SK-N-SH (cell line): ENCODE data around the gene LCN15. TPM values are rescaled to one million over a fixed set of nuclear protein-coding genes. Genes with fewer than 3 reads are reported as not detected.

Experiments
- CTCF ChIA-PET: fragments of 300-600, 350-600 bp; formaldehyde crosslinking; extraction: SDS; loops from one replicate; lab custom pipeline; 2021; lab: Yijun Ruan, JAX
- POLR2A ChIA-PET: fragments of 350-600 bp; sonication (Branson Sonifier 250); formaldehyde crosslinking; extraction: SDS; loops from one replicate; lab custom pipeline; 2020; ENCODE audit warnings: antibody characterized with exemption, inconsistent platforms; lab: Yijun Ruan, JAX
- DNase-seq: peaks from one replicate; pipeline ENCODE4 v3.0.0; 2012
- H2AFZ ChIP-seq: fragments of 200-600 bp; sonication (generic); 2 replicates; pipeline ENCODE4 v1.8.1; 2016; ENCODE audit warnings: antibody characterized with exemption, mild to moderate bottlenecking, low read depth
- H3F3A ChIP-seq: fragments of 200-600 bp; sonication (generic); replicated peaks from 2 replicates; pipeline ENCODE3; 2016; ENCODE audit warnings: antibody characterized with exemption, mild to moderate bottlenecking; ENCODE audit not compliant: insufficient read depth
- H3K27ac ChIP-seq, 2 experiments: fragments of 200-500 bp in 1 of 2; fragments of 200-600 bp in 1 of 2; sonication (Bioruptor generic) in 1 of 2; sonication (generic), shearing (Covaris generic) in 1 of 2; 2 replicates each; pipeline versions ENCODE4 v1.5.1 to v1.6.1; 2014 to 2016; ENCODE audit warnings: low read depth in 2 of 2, inconsistent platforms in 1 of 2, low read length in 1 of 2, mild to moderate bottlenecking in 1 of 2, mixed read lengths in 1 of 2
- H3K27me3 ChIP-seq: fragments of 200-600 bp; sonication (generic), shearing (Covaris generic); 2 replicates; pipeline ENCODE4 v1.6.1; 2016; ENCODE audit warnings: mixed run types; ENCODE audit not compliant: insufficient read depth
- H3K36me3 ChIP-seq, 2 experiments: fragments of 200-500 bp in 1 of 2; fragments of 200-600 bp in 1 of 2; sonication (Bioruptor generic) in 1 of 2; sonication (generic) in 1 of 2; replicated peaks in 1 of 2; 2 replicates each; pipeline versions ENCODE3 to v1.5.1; 2014 to 2016; ENCODE audit warnings: low read length in 1 of 2, mild to moderate bottlenecking in 1 of 2; ENCODE audit not compliant: insufficient read depth in 2 of 2, control insufficient read depth in 1 of 2
- H3K4me1 ChIP-seq, 2 experiments: fragments of 200-500 bp in 1 of 2; fragments of 200-600 bp in 1 of 2; sonication (Bioruptor generic) in 1 of 2; sonication (generic), shearing (Covaris generic) in 1 of 2; 2 replicates each; pipeline versions ENCODE4 v1.5.1 to v1.6.1; 2014 to 2016; ENCODE audit warnings: low read depth in 1 of 2, low read length in 1 of 2, mixed run types in 1 of 2; ENCODE audit not compliant: insufficient read depth in 2 of 2, control insufficient read depth in 1 of 2
- H3K4me2 ChIP-seq: fragments of 200-600 bp; sonication (generic), shearing (Covaris generic); 2 replicates; pipeline ENCODE4 v1.6.1; 2017; ENCODE audit warnings: mixed run types
- H3K4me3 ChIP-seq, 2 experiments: fragments of 200-500 bp in 1 of 2; fragments of 200-600 bp in 1 of 2; sonication (Bioruptor generic) in 1 of 2; sonication (generic), shearing (Covaris generic) in 1 of 2; 2 replicates each; pipeline versions ENCODE4 v1.5.1 to v1.8.1; 2014 to 2016; ENCODE audit warnings: low read depth in 2 of 2, inconsistent platforms in 1 of 2, low read length in 1 of 2, mild to moderate bottlenecking in 1 of 2, mixed read lengths in 1 of 2, moderate library complexity in 1 of 2
- H3K79me2 ChIP-seq: fragments of 200-600 bp; sonication (generic); 2 replicates; pipeline ENCODE4 v1.8.1; 2017; ENCODE audit warnings: mild to moderate bottlenecking; ENCODE audit not compliant: insufficient read depth
- H3K9ac ChIP-seq: fragments of 200-600 bp; sonication (generic); 2 replicates; pipeline ENCODE4 v1.6.1; 2017; ENCODE audit warnings: mixed run types
- H3K9me2 ChIP-seq: fragments of 200-600 bp; sonication (generic); 2 replicates; pipeline ENCODE4 v1.6.1; 2017; ENCODE audit warnings: mixed run types
- H3K9me3 ChIP-seq: fragments of 200-600 bp; sonication (generic); 2 replicates; pipeline ENCODE4 v1.6.1; 2017; ENCODE audit warnings: mixed run types, mild to moderate bottlenecking, moderate library complexity
- H4K20me1 ChIP-seq: fragments of 200-600 bp; sonication (generic); 2 replicates; pipeline ENCODE4 v1.6.1; 2017; ENCODE audit warnings: mild to moderate bottlenecking, mixed run types; ENCODE audit not compliant: insufficient read depth
- ELF1 ChIP-seq: IDR thresholded peaks from 2 replicates; pipeline ENCODE4 v1.4.0; 2012
- FOSL2 ChIP-seq: IDR thresholded peaks from 2 replicates; pipeline ENCODE4 v1.4.0; 2012; ENCODE audit warnings: low read depth, mild to moderate bottlenecking, moderate library complexity, borderline replicate concordance
- FOXJ3 ChIP-seq: sonication (generic); formaldehyde crosslinking; IDR thresholded peaks from 2 replicates; pipeline ENCODE4 v1.5.1; 2020; ENCODE audit warnings: mild to moderate bottlenecking, missing genetic modification reagents
- FOXM1 ChIP-seq: IDR thresholded peaks from 2 replicates; pipeline ENCODE4 v1.4.0; 2012; ENCODE audit warnings: low read depth, mild to moderate bottlenecking
- GABPA ChIP-seq: IDR thresholded peaks from 2 replicates; pipeline ENCODE4 v1.4.0; 2012; ENCODE audit warnings: low read depth, mild to moderate bottlenecking
- GATA2 ChIP-seq: sonication (generic); formaldehyde crosslinking; IDR thresholded peaks from 2 replicates; pipeline ENCODE4 v1.5.0; 2020; ENCODE audit warnings: mild to moderate bottlenecking, missing genetic modification reagents
- MXI1 ChIP-seq: IDR thresholded peaks from 2 replicates; pipeline ENCODE4 v1.6.1; 2012; ENCODE audit warnings: mild to moderate bottlenecking, low read depth, low read length, improper control_type of control experiment
- NFIC ChIP-seq: IDR thresholded peaks from 2 replicates; pipeline ENCODE4 v1.4.0; 2012; ENCODE audit warnings: borderline replicate concordance
- POLR2AphosphoS5 ChIP-seq: IDR thresholded peaks from 2 replicates; pipeline ENCODE4 v1.6.1; 2012; ENCODE audit warnings: low read depth, low read length
- RFX5 ChIP-seq: IDR thresholded peaks from 2 replicates; pipeline ENCODE4 v1.6.1; 2012; ENCODE audit warnings: mild to moderate bottlenecking, improper control_type of control experiment, low read length
- RXRA ChIP-seq: IDR thresholded peaks from 2 replicates; pipeline ENCODE4 v1.4.0; 2012; ENCODE audit warnings: low read depth, mild to moderate bottlenecking, borderline replicate concordance
- SIN3A ChIP-seq: IDR thresholded peaks from 2 replicates; pipeline ENCODE4 v1.6.1; 2012; ENCODE audit warnings: low read depth, mild to moderate bottlenecking, low read length, moderate library complexity, borderline replicate concordance
- SMC3 ChIP-seq: IDR thresholded peaks from 2 replicates; pipeline ENCODE4 v1.6.1; 2012; ENCODE audit warnings: low read depth, low read length, improper control_type of control experiment
- YY1 ChIP-seq: IDR thresholded peaks from 2 replicates; pipeline ENCODE4 v1.4.0; 2012; ENCODE audit warnings: low read depth, mild to moderate bottlenecking
- WGBS: methylation state at CpG from one replicate; pipeline ENCODE4 v1.1.6; 2017; ENCODE audit warnings: low lambda C conversion rate; 5-methylcytosine and 5-hydroxymethylcytosine counted together
- polyA plus RNA-seq, 3 experiments: library from polyadenylated mRNA; depleted of rRNA; stranded (reverse); fragments of >200 nt; gene quantifications; 2 replicates each; pipeline ENCODE4 v1.2.3, GENCODE V29; 2012
- TF ChIP-seq, protein P1 (sequence below): fragments of 150-350 bp; IDR thresholded peaks from 2 replicates; pipeline ENCODE4 v1.6.1; 2017; ENCODE audit warnings: antibody characterized with exemption, low read length, low read depth, borderline replicate concordance
- TF ChIP-seq, protein P2 (sequence below): IDR thresholded peaks from 2 replicates; pipeline ENCODE4; 2012
- TF ChIP-seq, protein P3 (sequence below): fragments of 200-600 bp; sonication (generic); IDR thresholded peaks from 2 replicates; pipeline ENCODE4 v1.6.1; 2017; ENCODE audit warnings: antibody characterized with exemption, mild to moderate bottlenecking, moderate library complexity
- TF ChIP-seq, protein P4 (sequence below): IDR thresholded peaks from 2 replicates; pipeline ENCODE4 v1.6.1; 2012; ENCODE audit warnings: mild to moderate bottlenecking, low read depth, low read length, moderate library complexity

LCN15 gene
- polyA plus RNA-seq, 1 of the 3 experiments (the other 2 are of a cell fraction): 0.08 TPM

DNA sequence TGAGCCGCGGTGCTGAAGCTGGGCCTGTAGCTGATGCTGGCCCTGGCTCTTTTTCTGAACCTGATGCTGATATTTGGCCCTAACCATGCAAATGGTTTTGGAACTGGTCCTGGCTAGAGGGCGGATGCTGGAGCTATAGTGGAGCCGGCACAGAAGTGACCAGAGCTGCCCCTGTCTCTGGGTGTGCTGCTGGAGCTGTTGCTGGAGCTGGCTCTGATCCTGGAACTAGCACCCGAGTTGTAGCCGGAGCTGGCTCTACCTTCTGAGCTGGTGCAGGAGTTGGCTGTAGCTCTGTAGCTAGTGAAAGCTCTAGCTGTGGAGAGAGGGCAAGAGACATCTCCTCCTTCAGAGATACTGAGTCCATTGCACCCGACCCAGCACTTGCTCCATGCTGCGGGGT lies 34.4 kb downstream of the LCN15 start:
- no peak overlapping the region for H3K27ac ChIP-seq

DNA sequence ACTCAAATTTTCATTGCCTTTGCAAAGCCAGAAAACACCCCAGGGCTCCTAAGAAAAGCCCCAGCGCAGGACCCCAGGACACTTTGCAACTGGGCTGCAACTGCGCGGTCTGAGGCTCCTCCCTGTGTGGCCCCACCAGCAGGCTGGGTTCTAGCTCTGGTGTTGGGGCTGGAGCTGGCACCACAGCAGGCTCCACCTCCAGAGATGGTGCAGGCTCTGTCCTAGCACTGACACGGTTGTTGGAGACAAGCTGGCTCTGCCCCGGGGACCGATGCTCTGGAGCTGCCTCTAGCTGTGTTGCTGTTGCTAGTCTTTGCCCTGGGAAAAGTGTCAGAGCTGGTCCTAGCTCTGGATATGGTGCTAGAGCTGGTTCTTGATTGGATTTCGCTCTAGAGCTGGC lies 35.2 kb downstream of the LCN15 start:
- H3K9ac ChIP-seq: peak overlapping the region; percentile 95; the same call in 1 of the 2 replicates
- peaks cover 36% of the 10 kb centered on the region for H4K20me1 ChIP-seq
- WGBS: 100% methylated on average over 2 of the region's 7 CpGs

More for the DNA sequence above, 34.4 kb downstream of the LCN15 start:
- Histone ChIP-seq H3K79me2 (peaks cover 54% of the 10 kb centered on the region), H3K9me3 (no peaks in the 10 kb centered on the region), H3K4me1 (peaks cover 12 to 28% of the 10 kb centered on the region in 2 experiments; a peak in 2 of 4 replicates), H3K36me3 (peaks cover 8 to 15% of the 10 kb centered on the region in 2 experiments), H4K20me1 (peaks cover 28% of the 10 kb centered on the region), H3K9ac (no peak overlapping the region), H3K4me3 (no peak overlapping the region), H3K27me3 (no peaks in the 10 kb centered on the region), H2AFZ (no peak overlapping the region), H3K9me2 (no peaks in the 10 kb centered on the region), H3F3A (peaks cover 10% of the 10 kb centered on the region), H3K4me2 (no peak overlapping the region)
- POLR2A ChIA-PET: interaction anchor here (5.2 kb wide), 1 partner anchor 15 kb away, joined by 51 read pairs; no protein-coding TSS in a partner anchor
- DNase-seq: no peak
- CTCF ChIA-PET: interaction anchor here (1.4 to 6.8 kb wide), 9 partner anchors 13 to 317 kb away, joined by 3 to 99 read pairs (median 6); partner anchors contain the start of genes DIPK1B, LCN10, LCN8 and NPDC1
- WGBS: 96% methylated on average over 6 of the region's 8 CpGs
- TF ChIP-seq, protein P1, sequence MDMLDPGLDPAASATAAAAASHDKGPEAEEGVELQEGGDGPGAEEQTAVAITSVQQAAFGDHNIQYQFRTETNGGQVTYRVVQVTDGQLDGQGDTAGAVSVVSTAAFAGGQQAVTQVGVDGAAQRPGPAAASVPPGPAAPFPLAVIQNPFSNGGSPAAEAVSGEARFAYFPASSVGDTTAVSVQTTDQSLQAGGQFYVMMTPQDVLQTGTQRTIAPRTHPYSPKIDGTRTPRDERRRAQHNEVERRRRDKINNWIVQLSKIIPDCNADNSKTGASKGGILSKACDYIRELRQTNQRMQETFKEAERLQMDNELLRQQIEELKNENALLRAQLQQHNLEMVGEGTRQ: no peak
- no peak for TF ChIP-seq SIN3A
- TF ChIP-seq FOSL2: no peak

More for the DNA sequence above, 35.2 kb downstream of the LCN15 start:
- Histone ChIP-seq H3K79me2 (peaks cover 62% of the 10 kb centered on the region), H3K36me3 (peaks cover 16 to 23% of the 10 kb centered on the region in 2 experiments), H3F3A (peaks cover 18% of the 10 kb centered on the region), H3K4me2 (peak overlapping the region; percentile 84), H3K4me3 (peak overlapping the region; percentile 83 to 85), H3K27me3 (no peaks in the 10 kb centered on the region), H3K27ac (no peak overlapping the region), H3K9me2 (no peaks in the 10 kb centered on the region), H3K4me1 (peaks cover 12 to 30% of the 10 kb centered on the region in 2 experiments; a peak in 2 of 4 replicates), H2AFZ (no peak overlapping the region; the same call in 1 of the 2 replicates), H3K9me3 (no peaks in the 10 kb centered on the region)
- CTCF ChIA-PET: interaction anchor here (0.5 to 6.8 kb wide), 15 partner anchors 14 to 317 kb away, joined by 3 to 99 read pairs (median 6); partner anchors contain the start of genes DIPK1B, LCN10, LCN8 and NPDC1
- TF ChIP-seq YY1 (no peak), SIN3A (no peak), GATA2 (CRISPR knock-in tag) (no peak), ELF1 (no peak), SMC3 (no peak), GABPA (no peak), FOXM1 (no peak), MXI1 (no peak), RFX5 (no peak), FOXJ3 (CRISPR knock-in tag) (no peak), RXRA (no peak), NFIC (no peak), POLR2AphosphoS5 (no peak)
- TF ChIP-seq, protein P2, sequence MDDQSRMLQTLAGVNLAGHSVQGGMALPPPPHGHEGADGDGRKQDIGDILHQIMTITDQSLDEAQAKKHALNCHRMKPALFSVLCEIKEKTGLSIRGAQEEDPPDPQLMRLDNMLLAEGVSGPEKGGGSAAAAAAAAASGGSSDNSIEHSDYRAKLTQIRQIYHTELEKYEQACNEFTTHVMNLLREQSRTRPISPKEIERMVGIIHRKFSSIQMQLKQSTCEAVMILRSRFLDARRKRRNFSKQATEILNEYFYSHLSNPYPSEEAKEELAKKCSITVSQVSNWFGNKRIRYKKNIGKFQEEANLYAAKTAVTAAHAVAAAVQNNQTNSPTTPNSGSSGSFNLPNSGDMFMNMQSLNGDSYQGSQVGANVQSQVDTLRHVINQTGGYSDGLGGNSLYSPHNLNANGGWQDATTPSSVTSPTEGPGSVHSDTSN: no peak
- TF ChIP-seq, protein P3, sequence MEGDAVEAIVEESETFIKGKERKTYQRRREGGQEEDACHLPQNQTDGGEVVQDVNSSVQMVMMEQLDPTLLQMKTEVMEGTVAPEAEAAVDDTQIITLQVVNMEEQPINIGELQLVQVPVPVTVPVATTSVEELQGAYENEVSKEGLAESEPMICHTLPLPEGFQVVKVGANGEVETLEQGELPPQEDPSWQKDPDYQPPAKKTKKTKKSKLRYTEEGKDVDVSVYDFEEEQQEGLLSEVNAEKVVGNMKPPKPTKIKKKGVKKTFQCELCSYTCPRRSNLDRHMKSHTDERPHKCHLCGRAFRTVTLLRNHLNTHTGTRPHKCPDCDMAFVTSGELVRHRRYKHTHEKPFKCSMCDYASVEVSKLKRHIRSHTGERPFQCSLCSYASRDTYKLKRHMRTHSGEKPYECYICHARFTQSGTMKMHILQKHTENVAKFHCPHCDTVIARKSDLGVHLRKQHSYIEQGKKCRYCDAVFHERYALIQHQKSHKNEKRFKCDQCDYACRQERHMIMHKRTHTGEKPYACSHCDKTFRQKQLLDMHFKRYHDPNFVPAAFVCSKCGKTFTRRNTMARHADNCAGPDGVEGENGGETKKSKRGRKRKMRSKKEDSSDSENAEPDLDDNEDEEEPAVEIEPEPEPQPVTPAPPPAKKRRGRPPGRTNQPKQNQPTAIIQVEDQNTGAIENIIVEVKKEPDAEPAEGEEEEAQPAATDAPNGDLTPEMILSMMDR: no peak
- TF ChIP-seq, protein P4, sequence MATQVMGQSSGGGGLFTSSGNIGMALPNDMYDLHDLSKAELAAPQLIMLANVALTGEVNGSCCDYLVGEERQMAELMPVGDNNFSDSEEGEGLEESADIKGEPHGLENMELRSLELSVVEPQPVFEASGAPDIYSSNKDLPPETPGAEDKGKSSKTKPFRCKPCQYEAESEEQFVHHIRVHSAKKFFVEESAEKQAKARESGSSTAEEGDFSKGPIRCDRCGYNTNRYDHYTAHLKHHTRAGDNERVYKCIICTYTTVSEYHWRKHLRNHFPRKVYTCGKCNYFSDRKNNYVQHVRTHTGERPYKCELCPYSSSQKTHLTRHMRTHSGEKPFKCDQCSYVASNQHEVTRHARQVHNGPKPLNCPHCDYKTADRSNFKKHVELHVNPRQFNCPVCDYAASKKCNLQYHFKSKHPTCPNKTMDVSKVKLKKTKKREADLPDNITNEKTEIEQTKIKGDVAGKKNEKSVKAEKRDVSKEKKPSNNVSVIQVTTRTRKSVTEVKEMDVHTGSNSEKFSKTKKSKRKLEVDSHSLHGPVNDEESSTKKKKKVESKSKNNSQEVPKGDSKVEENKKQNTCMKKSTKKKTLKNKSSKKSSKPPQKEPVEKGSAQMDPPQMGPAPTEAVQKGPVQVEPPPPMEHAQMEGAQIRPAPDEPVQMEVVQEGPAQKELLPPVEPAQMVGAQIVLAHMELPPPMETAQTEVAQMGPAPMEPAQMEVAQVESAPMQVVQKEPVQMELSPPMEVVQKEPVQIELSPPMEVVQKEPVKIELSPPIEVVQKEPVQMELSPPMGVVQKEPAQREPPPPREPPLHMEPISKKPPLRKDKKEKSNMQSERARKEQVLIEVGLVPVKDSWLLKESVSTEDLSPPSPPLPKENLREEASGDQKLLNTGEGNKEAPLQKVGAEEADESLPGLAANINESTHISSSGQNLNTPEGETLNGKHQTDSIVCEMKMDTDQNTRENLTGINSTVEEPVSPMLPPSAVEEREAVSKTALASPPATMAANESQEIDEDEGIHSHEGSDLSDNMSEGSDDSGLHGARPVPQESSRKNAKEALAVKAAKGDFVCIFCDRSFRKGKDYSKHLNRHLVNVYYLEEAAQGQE: no peak
- DNase-seq: no peak
- POLR2A ChIA-PET: interaction anchor here (1.2 to 5.2 kb wide), 3 partner anchors 15 to 80 kb away, joined by 3 to 51 read pairs (median 4); no protein-coding TSS in a partner anchor
